ENCODE results near the gene EBPL.

GRCh38 chr13:49701491-49701890 is 10.2 kb upstream of the EBPL start:
- TF ChIP-seq POLR2A (IDR thresholded peaks at IDR 0.05) (no peak), CTCF (IDR thresholded peaks at IDR 0.05) (no peak)

All from heart left ventricle (tissue), 13 donors.